GM21526 (cell line): Measurements from ENCODE around the gene PDGFA.

Experiments
- ATAC-seq: cut with Tn5 transposase; IDR thresholded peaks from one replicate; pipeline ENCODE4 v1.9.1; 2021; ENCODE audit warnings: moderate library complexity; ENCODE audit not compliant: unreplicated experiment, low FRiP score

PDGFA gene

DNA sequence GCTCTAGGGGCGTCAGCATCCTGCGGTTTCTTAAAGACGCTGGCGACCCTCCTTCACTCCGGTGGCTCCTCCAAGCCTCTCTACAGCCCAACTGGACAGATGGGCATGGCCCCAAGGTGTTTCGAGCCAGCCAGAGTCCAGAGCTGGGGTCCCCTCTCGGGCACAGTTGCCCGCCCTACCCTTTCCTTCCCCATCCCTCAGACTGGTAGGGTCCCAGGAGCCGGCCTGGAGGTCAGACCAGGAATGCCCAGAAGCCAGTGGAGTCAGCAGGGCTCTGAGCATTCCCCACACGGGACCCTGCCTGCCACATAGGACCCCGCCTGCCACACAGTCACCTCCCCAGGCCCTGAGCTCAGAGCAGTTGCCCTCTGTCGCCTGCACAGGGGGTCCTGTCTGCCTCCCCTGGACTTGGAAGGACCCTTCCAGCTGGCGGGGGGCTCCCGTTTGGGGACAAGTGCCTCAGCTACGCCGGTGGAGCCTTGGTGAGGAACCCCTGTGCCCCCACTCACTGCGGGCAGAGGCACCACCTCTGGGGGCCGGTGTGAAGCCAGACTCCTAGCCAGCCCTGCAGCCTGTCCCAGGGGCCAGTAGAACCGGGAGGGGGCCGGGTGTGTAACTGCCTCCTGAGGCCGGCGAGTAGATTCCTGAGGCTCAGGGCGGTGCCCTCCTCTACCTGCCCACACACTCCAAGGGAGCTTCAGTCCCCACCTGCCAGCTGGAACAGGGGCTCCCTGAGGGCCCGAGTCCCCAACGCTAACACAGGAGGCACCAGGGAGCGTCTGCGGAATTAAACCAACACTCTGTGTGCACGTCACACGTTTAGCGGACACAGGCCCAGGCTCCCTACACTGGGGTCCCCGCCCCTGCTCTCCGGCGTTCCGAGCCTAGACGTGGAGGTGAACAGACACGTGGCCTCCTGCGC lies 19.4 kb upstream of the PDGFA start:
- ATAC-seq, result no peak

DNA sequence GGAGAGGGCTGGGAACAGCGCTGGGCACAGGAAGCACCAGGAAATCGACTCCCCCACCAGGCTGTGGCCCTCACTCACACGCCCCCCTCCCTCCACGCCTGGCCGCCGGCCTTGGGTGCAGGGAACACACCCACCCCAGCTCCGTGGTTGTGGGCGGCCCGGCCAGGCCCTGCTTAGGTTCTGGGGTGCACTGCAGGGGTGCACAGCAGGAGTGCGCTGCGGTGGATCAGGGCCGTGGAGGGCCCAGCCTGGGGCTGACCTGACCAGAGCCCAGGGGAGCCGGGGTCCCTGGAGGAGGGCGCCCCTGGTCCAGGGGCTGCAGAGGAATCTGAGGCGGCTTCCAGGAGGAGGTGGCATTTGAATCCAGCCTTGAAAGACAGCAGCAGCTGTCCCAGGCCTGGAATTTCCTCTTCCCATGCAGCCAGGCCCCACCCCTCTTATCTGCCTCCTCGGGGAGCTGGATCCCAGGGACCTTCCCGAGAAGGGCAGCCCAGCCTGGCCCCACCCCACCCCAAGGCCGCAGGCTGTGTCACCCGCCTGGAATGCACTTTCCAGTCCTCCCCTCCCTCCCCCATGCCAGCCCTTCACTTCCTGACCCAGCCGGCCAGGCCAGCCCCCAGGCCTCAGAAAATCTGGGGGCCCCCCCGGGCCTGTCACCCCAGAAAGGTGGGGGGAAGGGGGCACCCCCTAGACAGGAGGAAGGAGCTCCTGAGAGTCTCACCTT lies 18.4 kb upstream of the PDGFA start:
- ATAC-seq, result no peak

DNA sequence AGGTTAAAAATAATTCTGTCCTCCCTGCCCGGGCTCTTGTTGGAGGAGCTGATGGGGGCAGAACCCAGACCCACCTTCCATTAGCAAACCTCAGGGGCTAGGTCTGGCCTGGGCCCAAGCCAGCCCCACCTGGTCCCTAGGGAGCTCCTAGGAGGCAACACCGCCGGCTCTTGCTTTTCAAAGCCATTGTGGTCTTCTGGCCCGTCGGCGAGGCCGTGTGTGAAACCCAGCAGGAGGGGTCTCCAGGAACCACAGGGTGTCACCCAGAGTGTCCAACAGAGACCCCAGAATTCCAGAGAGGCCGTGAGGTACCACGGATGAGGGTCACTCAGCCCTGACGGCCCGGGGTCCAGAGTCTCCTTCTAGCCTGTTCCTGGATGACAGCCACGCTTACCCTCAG lies 16.6 kb upstream of the PDGFA start:
- ATAC-seq, result no peak

DNA sequence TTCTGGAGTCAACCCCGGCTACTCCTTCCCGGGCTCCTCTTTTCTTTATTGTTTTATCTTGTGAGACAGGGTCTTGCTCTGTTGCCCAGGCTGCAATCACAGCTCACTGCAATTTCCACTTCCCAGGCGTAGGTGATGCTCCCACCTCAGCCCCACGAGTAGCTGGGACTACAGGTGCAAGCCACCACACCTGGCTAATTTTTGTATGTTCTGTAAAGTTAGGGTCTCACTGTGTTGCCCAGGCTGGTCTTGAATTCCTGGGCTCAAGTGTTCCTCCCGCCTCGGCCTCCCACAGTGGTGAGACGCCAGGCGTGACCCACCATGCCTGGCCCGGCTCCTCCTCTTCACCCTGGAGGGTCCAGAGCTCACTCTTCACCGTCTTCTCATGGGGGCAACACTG lies 15.3 kb upstream of the PDGFA start:
- ATAC-seq, result no peak

DNA sequence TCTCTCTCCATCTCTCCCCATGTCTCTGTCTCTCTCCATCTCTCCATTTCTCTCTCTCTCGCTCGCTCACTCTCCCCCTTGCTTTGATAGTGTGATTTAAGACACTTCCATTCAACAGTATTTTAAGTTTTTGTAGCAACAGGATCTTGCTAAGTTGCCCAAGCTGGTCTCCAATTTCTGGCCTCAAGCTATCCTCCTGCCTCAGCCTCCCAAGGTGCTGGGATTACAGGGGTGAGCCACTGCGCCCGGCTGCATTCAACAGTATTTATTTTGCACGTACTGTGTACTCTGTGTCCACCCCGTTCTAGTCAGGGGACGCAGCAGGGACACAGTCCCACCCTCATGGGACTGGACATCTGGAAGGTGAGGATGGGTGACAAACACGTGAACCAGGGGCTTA lies 14.4 kb upstream of the PDGFA start:
- no peak for ATAC-seq

DNA sequence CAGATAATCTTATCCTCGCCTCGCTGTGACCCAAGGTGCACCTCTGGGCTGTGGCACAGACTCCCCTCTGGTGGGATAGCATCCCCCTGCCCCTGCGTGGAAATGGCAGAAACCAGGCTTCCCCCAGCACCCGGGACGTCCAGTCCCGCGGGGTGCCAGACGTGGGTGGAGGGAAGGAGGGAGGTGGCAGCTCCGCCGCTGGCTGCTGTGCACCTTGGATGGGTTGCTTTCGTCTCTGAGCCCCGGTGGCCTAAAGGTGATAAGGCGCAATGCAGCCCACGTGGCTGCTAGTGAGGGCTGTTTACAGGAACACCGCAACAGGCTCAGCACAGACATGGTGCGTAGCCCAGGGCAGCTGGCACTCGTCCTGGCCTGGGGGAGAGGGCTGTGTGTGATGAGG lies 13.6 kb upstream of the PDGFA start:
- ATAC-seq, result no peak

DNA sequence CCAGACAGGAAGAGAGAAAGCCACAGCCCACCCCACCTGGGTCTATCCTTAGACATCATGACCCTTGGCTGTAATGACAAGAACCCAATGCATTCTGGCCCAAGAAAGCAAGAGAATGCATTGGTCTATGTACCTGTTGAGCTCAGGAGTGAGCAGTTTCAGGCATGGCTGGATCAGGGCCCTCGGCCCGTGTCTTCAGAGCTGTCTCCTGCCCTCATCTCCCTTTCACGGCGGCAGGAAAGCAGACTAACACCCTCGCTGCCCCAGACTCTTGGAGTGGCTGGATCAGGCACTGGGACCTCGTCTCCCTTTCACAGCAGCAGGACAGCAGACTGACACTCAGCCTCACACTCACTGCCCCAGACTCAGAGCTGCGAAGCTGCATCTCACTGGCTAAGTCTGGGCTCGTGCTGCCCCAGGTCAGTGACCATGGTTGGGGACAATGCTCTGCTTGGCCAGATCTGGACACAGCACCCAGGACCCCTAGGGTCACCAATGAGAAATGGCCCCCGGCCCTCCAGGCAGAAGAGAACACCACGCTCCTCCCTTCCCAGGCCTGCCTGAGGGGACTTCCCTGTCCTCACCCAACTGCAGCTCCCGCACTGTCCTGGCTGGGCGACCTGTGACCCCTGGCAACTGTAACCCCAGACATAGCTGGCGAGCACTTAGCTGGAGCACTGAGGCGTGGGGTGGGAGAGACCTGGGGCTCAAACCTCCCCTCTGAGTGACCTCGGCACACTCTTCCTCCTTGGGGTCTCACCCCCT lies 12.9 kb upstream of the PDGFA start:
- no peak for ATAC-seq

DNA sequence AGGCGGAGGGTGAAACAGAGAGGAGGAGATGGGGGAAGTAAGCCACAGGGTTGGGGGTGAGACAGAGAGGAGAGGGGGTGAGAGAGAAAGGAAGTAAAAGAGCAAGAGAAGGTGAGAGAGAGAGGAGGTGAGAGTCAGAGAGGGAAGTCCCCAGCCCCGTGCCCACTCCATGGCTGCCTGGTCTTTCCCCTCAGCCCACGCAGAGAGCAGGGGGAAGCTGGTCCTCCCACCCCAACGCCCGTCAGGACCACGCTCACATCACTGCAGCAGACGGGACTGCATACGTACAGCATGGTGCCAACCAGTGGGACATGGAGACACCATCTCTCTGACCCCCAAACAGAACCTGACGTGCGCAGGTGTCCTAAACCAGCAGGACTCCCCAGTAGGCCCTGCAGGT lies 12.1 kb upstream of the PDGFA start:
- no peak for ATAC-seq

DNA sequence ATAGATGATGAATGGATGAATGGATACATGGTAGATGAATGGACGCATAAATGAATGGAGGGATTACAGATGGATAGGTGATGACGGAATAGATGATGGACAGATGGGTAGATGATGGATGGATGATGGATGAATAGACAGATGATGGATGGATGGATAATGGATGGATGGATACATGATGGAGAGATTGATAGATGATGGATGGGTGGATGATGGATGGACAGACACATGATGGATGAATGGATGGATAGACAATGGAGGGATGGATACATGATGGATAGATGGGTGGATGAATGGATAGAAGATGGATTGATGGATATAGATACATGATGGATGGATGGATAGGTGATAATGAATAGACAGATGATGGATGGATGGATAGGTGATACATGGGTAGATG lies 8.8 kb upstream of the PDGFA start:
- no peak for ATAC-seq

DNA sequence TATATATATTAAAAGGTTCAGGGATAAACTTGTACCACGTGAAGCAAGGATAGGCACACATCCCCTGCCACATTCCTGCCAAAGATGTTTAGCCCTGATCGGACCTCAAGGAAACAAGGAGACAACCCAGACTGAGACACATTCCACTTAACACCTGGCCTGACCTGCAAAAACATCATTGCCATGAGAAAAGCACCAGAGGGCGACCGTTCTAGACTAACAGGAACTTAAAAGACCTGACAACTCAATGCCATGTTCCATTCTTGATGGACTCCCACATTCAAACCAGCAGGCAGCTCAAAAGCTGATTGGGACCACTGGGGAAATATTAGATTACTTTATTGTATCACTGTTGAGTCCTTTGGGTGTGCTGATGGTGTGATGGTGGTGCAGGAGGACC lies 8.1 kb upstream of the PDGFA start:
- ATAC-seq, result no peak

DNA sequence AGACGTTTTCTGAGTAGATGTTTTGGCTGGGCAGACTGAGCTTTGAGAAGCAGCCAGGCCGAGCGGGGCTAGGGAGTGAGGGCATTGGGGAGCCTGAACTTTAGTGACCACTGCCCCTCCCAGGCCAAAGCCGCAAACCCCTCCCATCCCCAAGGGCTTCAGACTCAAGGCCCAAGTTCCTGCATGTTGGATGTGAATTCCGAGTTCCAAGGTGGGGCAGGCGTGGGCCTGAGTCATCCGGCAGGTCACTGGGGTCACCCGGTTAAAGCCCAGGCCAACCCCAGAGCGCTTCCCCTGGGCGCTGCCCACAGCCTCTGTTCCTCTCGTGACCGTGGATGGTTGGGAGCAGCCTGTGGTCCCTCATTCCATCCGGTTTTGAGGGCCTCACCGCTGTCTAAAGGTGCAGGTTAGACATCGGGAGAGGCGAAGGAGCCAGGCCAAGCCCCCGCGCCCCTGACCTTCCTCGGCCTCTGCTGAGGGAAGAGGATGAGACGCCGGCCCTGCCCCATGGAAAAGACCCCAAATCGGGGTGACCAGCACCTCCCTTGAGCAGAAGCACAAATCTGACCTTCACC lies 6.9 kb upstream of the PDGFA start:
- no peak for ATAC-seq

DNA sequence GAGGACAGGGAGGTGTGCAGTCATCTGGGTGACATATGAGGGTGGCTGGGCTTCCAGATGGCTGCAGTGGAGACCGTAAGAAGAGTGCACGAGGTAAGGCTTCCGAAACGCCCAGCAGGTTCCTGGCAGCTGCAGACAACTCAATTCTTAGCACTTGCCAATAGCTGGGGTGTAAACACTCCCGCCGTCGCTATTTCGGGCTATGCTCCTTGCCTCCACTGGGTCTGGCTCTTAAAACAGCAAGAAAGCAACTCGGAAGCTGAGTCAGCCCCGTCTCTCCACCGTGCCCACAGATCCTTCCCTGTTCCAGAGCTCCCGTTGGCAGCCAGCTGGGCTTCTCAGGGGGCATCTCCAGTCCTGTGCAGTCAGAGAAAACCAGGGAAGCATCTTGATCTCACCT lies 6.1 kb upstream of the PDGFA start:
- ATAC-seq, result no peak

DNA sequence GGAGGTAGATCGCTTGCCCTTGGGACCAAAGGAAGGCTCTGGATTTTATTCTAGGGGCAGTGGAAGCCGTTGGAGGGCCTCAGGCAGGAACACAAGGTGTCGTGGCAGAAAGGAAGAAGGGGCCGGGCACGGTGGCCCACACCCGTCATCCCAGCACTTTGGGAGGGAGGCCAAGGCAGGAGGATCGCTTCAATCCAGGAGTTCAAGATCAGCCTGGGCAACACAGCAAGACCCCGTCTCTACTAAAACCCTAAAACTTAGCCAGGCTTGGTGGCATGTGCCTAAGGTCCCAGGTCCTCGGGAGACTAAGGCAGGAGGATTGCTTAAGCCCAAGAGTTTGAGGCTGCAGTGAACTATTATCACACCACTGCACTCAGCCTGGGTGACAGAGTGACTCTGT lies 5.2 kb upstream of the PDGFA start:
- ATAC-seq, result no peak

DNA sequence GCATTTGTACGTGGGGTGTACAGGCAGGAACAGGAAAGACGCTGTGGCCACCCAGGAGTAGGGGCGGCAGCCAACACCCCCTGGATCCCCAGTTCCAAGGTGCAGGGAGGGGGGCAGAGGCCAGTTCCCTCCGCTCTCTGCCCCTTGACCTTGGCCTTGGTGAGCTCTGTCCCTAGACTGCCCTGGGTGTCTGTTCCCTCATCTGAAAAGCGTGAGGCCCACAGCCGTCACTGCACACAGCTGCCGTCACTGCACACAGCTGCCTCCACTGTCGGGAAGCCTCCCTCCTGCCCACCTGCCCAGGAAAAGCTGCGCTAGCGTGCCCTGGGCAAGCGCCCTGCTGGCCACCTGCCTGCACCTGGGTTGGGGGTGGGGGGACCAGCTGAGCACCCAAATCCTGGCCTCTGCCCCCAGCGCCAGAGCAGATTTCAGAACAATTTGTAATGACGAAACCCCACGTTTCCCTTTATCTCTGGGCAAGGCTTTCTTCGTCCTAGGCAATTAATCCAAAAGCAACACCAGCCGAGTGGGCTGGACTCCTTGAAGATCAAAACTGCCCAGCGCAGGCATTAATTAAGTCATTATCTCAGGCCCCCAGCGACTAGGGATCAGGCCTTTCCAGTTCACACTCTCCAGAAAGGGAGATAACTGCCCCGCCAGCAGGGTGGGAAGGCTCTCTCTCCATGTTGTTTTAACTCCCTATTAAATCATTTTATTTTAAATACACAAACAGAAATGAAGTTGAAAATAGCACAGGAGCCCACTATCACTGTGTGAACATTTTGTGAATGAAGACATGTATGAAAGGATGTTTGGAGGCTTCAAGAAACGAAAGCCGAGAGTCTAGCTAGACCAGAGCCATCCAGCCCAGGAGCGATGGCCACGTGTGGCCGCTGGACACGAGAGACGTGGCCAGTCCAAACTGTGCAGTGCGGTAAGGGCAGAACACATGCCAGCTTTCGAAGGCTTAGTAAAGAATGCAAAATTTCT lies 4.0 kb upstream of the PDGFA start:
- no peak for ATAC-seq

DNA sequence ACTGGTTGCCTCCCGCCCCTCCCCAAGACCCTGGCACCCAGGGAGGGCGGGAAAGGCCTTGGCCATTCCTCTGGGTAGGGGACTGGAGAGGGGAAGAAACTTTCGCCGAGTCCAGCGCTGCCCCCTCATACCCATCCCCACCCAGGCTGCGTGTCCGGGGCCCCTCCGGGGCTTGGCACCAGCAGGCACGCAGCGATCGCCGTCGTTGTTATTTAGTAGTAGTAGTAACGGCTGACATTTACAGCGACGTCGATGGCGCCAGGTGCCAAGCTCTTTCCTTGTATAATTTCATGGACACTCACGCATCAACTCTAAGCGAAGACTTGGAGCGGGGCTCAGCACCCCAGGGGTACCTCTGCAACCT lies 3.3 kb upstream of the PDGFA start:
- ATAC-seq, result no peak

DNA sequence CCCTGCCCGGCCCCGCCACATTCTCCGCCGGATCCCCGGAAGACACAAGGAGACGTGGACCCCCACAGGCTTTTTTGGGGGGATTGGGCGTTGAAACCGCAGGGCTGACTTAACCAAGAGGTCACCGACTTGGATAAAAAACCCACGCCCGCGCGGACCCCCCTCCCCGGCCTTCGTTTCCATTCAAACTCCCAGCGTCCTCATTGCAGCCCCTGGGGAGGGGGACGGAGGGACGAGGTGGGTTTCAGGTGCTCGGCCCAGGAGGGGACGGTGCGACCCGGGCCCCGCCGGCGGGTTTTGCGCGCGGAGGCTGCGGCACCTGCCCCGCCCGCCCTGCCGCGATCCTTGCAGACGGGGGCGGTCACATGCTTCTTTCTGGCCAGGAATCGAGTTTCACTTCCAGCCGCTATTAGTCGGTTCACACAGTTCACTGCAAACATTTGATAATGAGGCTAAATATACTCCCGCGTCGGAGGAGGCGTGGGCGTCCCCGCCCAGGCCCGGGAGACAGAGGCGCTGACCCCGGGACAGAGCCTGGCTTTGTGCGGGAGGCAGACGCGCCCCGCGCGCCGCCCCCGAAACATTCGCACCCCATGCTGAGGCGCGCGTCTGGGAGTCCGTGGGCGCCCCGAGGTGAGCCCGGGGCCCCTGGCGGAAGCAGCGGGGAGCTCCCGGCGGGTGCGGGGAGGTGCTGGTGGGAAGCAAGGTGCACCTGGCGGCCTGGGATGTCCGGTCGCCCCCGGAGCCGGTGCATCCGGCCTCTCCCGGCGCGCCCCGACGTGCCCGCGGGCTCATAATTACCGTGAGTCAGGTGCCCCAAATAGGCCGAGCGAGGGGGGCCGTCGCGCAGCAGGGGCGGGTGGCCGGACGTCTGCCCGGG lies 2.7 kb upstream of the PDGFA start:
- ATAC-seq, result no peak

DNA sequence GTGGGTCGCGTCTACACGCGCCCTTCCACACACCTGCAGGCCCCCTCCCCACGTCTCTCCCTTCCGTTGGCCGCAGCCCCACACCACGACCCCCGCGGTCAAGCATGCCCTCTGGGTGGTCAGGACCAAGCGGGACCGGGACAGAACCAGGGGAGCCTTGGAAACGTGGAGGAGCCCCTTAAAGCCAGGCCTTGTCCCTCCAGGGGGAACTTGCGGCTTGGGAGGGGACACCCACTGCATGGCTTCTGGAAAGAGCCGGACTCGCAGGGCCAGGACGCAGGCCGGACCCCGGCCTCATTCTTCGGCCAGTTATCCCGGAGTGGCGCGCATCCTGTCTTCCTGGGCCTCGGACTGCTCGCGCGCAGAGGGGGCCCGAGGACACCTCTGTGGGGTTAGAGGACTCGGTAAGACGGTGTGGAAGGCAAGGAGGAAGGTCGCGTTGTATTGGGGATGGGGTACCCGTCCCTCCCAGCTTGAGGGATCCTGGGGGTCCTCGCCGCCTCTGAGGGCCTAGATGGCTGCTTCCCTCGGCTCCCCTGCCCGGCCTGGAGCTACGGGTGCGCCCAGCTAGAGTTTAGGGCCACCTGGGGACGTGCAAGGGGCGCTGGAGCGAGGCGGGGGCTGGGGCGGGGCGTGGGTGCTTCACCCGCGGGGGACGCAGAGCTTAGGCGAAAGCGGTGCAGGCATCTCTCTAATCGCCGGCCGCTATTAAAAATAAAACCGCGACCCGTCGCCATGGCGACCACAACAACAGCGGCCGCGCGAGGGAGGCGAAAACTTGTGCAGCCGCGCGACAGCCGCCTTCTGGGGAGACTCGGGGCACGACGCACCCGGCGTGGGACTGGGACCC lies 1.8 kb upstream of the PDGFA start:
- ATAC-seq, result no peak
